GM19455 (cell line): ENCODE data around the gene ASPSCR1.
"Not testable (repeated sequence)": the region's sequence is repeated elsewhere in the genome, so short reads cannot be mapped to it uniquely, and the experiment has no call there.

Experiments
- ATAC-seq: cut with Tn5 transposase; IDR thresholded peaks from one replicate; pipeline ENCODE4 v1.9.1; 2021; ENCODE audit not compliant: unreplicated experiment

The ASPSCR1 gene

DNA sequence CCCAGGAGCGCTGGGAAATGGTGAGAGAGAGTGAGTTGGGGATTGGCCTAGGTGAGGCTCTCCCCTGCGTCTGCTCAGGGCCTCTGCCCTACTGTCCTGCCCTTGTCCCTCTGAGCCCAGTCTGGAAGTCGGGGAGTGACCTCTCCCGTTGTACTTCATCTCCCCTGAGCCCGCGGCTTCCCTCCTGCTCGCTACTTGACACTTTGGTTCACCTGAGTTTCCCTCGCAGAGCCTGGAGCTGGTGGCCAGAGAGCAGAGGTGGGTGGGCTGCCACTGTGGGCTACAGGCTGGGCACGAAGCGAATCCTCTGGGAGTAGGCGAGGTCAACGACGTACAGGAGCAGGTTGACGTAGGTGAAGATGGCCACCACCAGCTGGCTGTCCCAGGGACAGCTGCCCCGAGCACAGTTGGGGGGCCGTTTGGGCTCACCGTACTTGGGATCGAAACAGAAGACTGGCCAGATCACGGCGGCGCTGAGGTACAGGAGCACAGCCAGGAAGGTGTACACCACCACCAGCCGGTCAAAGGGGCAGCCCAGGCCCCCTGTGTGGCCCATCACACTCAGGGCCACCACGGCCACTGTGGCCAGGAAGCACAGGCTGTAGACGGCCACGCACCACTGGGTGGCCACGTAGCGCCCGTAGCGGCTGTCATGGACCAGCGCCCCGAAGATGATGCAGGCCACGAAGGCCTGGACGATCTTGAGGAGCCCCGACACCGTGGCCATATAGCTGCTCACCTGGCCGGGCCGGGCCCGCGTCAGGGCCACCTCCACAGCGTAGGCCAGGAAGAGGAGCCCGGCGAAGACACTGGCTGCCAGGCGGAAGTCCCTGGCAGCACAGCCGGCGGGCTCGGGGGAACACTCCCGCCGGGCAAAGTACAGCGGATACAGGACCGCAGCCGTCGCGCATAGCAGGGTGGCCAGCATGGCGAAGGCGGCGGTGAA is 36.6 kb upstream of the ASPSCR1 start:
- no peak for ATAC-seq

DNA sequence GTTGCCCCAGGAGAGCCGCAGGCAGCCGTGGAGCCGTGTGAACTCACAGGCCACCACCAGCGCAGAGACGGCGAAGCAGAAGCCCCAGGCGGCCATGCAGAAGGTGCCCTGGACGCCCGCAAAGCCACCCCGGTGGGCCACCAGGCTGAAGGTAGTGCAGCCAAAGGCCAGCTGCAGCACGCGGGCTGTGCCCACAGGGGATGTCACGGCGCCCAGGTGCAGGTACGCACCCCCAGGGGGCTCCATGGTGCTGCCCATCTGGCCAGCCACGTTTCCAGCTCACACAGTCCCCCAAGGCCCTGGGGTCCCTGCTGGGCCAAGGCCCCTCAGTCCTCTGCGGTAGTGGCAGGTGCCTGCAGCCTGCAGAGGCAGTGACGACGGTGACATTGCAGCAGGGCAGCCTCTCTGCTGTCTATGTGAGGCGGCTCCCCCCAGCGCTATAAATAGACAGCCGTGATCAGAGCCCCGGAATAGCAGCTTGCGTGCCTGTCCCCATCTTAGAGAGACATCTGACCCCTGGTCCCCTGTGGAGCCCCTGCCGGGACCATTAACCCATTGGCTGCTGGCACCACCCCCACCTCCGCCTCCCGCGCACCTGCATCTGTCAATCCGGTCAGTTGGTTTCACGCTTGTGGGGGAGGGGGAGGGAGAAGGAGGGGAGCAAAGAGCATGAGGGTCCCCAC is 35.8 kb upstream of the ASPSCR1 start:
- no peak for ATAC-seq

DNA sequence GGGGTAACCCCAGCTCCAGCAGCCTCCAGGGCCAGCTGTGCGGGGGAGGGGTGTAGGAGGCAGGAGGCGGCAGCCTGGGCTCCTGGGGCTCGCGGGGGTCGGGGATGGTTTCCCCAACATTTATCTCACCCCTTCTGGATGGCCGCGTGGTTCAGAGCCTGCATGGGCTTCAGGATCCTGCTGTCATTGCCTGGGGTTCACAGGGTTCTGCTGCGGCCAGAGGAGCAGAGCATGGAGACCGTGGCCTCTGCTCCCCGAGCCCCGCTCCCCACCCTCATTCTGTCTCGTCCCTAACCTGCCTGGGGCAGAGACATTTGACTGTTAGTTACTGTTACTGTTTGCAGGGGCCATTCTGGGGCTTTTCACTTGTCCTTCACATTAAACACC is 35.3 kb upstream of the ASPSCR1 start:
- no peak for ATAC-seq

- ATAC-seq = no peak
These were observed 32.6 kb upstream of the ASPSCR1 start for GRCh38 chr17:81944858-81945257.

GRCh38 chr17:81947189-81947588 is 30.2 kb upstream of the ASPSCR1 start, which contains the start of gene MYADML2:
TSS of gene MYADML2 (minus strand) at chr17:81947233. CDS start at chr17:81941741, 5,492 bp downstream.
- ATAC-seq = no peak

- ATAC-seq = no peak
These were observed 28.6 kb upstream of the ASPSCR1 start for GRCh38 chr17:81948635-81949378.

GRCh38 chr17:81950501-81950900 is 26.9 kb upstream of the ASPSCR1 start:
- no peak for ATAC-seq

GRCh38 chr17:81951785-81952684 is 25.4 kb upstream of the ASPSCR1 start:
- no peak for ATAC-seq

DNA sequence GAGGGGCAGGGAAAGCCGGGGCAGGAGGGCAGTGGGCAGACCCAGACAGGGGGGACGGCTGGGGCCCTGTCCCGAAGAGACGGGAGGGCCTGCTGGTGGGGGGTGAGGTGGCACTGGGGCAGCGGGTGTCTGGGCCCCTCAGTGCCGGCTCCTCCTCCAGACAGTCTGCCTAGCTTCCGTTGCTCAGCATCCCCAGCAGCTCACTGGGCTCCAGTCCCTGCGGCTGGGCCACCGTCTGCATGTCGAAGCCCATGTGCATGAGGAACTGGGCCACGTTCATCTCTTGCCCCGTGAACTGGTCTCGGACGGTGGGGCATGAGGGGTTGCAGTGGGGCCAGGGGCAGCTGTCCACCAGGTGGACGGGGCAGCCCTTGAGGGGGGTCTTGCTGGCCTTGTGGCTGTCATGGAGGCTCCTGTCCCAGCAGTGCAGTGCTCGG is 24.6 kb upstream of the ASPSCR1 start:
- no peak for ATAC-seq

DNA sequence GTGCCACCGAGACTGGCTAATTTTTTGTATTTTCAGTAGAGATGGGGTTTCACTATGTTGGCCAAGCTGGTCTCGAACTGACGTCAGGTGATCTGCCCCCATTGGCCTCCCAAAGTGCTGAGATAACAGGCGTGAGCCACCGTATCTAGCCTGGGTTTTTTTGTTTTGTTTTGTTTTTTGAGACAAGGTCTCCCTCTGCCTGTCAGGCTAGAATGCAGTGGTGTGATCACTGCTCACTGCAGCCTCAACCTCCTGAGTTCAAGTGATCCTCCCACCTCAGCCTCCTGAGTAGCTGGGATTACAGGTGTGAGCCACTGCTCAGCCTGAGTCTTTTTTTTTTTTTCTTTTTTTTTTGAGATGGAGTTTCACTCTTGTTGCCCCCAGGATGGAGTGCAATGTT is 24.0 kb upstream of the ASPSCR1 start:
- not testable (repeated sequence) for ATAC-seq

DNA sequence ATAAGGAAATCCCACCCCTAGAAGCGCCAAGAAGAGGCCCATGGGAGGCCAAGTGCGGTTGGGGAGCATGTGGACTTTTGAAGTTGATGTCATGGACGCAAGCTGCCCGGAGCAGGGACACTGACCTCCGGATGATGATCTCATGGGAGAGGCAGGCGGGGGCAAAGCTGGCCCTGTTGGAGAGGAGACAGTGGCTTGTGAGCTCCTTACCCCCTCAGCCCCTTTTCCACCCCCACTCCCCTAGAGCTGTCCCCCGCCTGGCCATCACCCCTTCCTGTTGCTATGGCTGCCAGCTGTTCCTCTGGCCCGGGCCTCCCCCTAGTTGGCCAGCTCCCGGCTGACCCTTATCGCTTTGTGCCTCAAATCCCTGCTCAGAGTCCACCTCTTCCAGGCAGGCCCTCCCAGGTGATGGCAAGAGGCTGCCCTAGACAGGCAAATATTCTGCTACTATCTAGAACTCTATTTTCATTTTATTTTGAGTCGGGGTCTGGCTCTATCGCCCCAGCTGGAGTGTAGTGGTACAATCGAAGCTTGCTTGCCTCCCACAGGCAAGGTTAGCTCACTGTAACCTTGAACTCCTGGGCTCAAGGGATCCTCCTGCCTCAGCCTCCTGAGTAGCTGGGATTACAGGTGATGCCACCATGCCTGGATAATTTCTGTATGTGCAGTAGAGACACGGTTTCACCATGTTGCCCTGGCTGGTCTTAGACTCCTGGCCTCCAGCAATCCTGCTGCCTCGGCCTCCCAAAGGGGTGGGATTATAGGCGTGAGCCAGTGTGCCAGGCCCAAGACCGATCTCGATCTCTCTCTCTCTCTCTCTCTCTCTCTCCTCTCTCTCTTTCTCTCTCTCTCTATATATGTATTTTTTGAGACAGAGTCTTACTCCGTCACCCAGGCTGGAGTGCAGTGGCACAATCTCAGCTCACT is 23.0 kb upstream of the ASPSCR1 start:
- ATAC-seq = no peak

DNA sequence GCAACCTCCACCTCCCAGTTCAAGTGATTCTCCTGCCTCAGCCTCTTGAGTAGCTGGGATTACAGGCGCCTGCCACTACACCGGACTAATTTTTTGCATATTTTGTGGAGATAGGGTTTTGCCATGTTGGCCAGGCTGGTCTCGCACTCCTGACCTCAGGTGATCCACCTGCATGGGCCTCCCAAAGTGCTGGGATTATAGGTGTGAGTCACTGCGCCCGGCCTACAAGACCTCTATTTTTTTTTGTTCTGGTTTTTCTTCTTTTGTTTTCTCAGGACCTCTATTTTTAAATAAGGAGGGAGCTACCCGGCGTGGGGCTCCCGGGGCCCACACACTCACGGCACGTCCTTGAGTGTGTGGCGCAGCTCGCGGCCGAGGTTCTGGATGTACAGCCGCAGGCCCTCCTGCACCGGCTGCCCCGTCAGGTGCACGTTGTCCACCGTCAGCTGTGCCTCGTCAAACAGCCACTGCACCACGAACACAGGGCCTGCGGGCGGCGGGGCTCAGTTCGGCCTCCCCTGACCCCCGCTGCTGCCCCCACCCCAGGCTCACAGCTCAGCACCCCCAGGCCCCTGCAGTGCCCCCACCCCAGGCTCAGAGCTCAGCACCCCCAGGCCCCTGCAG is 22.3 kb upstream of the ASPSCR1 start:
- no peak for ATAC-seq

DNA sequence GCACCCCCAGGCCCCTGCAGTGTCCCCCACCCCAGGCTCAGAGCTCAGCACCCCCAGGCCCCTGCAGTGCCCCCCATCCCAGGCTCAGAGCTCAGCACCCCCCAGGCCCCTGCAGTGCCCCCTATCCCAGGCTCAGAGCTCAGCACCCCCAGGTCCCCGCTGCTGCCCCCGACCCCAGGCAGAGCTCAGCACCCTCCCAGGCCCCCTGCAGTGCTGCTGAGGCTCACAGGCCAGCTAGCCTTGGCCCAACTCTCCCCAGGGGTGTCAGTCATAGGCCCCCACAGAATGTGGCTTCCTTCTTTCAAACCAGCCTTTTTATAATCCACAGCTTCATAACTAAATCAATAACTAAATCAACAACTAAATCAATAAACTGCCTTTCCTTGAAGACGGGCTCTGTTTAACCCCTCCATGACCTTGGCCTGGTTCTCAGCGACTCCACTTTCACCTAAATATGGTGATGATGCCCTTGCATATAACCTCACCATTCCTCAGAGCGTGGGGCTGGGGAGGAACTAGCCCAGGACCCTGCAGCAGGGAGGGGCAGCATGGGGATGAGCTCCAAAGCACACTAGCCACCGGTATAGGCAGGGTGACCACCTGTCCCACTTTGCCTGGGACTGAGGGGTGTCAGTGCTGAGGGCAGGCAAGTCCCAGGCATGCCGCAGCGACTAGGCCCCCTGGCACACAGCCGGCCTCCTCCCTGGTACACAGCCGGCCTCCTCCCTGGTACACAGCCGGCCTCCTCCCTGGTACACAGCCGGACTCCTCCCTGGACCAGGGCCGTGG is 21.5 kb upstream of the ASPSCR1 start:
- ATAC-seq = no peak

- ATAC-seq = no peak
These were observed 20.5 kb upstream of the ASPSCR1 start for GRCh38 chr17:81956607-81957589.

- ATAC-seq = no peak
These were observed 19.6 kb upstream of the ASPSCR1 start for GRCh38 chr17:81957691-81958432.
